Smooth muscle cell (in vitro differentiated cells): ENCODE measurements around the gene ZNF407. TPM values are rescaled to one million over a fixed set of nuclear protein-coding genes. Genes with fewer than 3 reads are reported as not detected.
A peak's percentile ranks its signal among the peaks of the same experiment; 100 is the strongest.

Source experiments
- DNase-seq: peaks from one replicate; lab custom pipeline; 2025; ENCODE audit not compliant: unreplicated experiment; lab: John Stamatoyannopoulos, UW
- H2AFZ ChIP-seq: fragments of 200-600 bp; sonication (generic); 2 replicates; pipeline ENCODE4 v1.6.0; 2016; ENCODE audit warnings: antibody characterized with exemption, low read depth, mild to moderate bottlenecking
- H3F3A ChIP-seq: fragments of 200-600 bp; sonication (generic); 2 replicates; pipeline ENCODE4 v1.6.0; 2017; ENCODE audit warnings: antibody characterized with exemption, low read depth
- H3K27ac ChIP-seq: fragments of 200-600 bp; sonication (generic); 2 replicates; pipeline ENCODE4 v1.5.1; 2016; ENCODE audit warnings: low read depth, mild to moderate bottlenecking
- H3K27me3 ChIP-seq: fragments of 200-600 bp; sonication (generic); 2 replicates; pipeline ENCODE4 v1.6.1; 2016; ENCODE audit warnings: low read depth, mild to moderate bottlenecking
- H3K36me3 ChIP-seq: fragments of 200-600 bp; sonication (generic); 2 replicates; pipeline ENCODE4 v1.5.1; 2016; ENCODE audit warnings: low read depth
- H3K4me1 ChIP-seq: fragments of 200-600 bp; sonication (generic); 2 replicates; pipeline ENCODE4 v1.5.1; 2016; ENCODE audit warnings: low read depth
- H3K4me2 ChIP-seq: fragments of 200-600 bp; sonication (generic); 2 replicates; pipeline ENCODE4 v1.6.0; 2016; ENCODE audit warnings: mild to moderate bottlenecking
- H3K4me3 ChIP-seq: fragments of 200-600 bp; sonication (generic); 2 replicates; pipeline ENCODE4 v1.5.1; 2016; ENCODE audit warnings: mild to moderate bottlenecking
- H3K79me2 ChIP-seq: fragments of 200-600 bp; sonication (generic); 2 replicates; pipeline ENCODE4 v1.6.0; 2016; ENCODE audit warnings: low read depth, mild to moderate bottlenecking
- H3K9ac ChIP-seq: fragments of 200-600 bp; sonication (generic); 2 replicates; pipeline ENCODE4 v1.6.0; 2016; ENCODE audit warnings: low read depth
- H3K9me3 ChIP-seq: fragments of 200-600 bp; sonication (generic); replicated peaks from 2 replicates; pipeline ENCODE4 v1.5.1; 2016; ENCODE audit warnings: low read depth
- H4K20me1 ChIP-seq: fragments of 200-600 bp; sonication (generic); 2 replicates; pipeline ENCODE4 v1.6.0; 2016; ENCODE audit warnings: low read depth
- WGBS: methylation state at CpG from one replicate; pipeline ENCODE4 v1.1.7; 2016; ENCODE audit warnings: low lambda C conversion rate; 5-methylcytosine and 5-hydroxymethylcytosine counted together
- polyA plus RNA-seq: library from polyadenylated mRNA; unstranded; fragments of >200 nt; fragmentation: Nextera tagmentation; extraction: Ambion mirVana; gene quantifications from 2 replicates; pipeline ENCODE4 v1.2.1, GENCODE V29; 2016
- total RNA-seq: library from RNA; depleted of rRNA; stranded (reverse); fragments of >200 nt; gene quantifications from 2 replicates; pipeline ENCODE4 v1.2.3, GENCODE V29; 2014
- TF ChIP-seq, protein P1 (sequence below): fragments of 200-600 bp; sonication (generic); IDR thresholded peaks from 2 replicates; pipeline ENCODE4 v1.5.1; 2017; ENCODE audit warnings: borderline replicate concordance, mild to moderate bottlenecking, antibody characterized with exemption; ENCODE audit not compliant: insufficient read depth, poor library complexity, severe bottlenecking

The ZNF407 gene
- total and polyA plus RNA-seq, 2 experiments from 2014 or later, result 4.5 to 11.5 TPM

- H4K20me1 ChIP-seq, result no peaks in the 10 kb centered on the region
- no peaks in the 10 kb centered on the region for H3K79me2 ChIP-seq
- TF ChIP-seq, protein P1, sequence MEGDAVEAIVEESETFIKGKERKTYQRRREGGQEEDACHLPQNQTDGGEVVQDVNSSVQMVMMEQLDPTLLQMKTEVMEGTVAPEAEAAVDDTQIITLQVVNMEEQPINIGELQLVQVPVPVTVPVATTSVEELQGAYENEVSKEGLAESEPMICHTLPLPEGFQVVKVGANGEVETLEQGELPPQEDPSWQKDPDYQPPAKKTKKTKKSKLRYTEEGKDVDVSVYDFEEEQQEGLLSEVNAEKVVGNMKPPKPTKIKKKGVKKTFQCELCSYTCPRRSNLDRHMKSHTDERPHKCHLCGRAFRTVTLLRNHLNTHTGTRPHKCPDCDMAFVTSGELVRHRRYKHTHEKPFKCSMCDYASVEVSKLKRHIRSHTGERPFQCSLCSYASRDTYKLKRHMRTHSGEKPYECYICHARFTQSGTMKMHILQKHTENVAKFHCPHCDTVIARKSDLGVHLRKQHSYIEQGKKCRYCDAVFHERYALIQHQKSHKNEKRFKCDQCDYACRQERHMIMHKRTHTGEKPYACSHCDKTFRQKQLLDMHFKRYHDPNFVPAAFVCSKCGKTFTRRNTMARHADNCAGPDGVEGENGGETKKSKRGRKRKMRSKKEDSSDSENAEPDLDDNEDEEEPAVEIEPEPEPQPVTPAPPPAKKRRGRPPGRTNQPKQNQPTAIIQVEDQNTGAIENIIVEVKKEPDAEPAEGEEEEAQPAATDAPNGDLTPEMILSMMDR, result no peak
- no peak overlapping the region for H3K9ac ChIP-seq
- no peaks in the 10 kb centered on the region for H3F3A ChIP-seq
- 86% methylated on average over 10 of the region's 10 CpGs for WGBS
- no peak overlapping the region for H3K4me2 ChIP-seq
- no peaks in the 10 kb centered on the region for H3K27me3 ChIP-seq
- no peak overlapping the region for H3K4me3 ChIP-seq
- no peaks in the 10 kb centered on the region for H3K4me1 ChIP-seq
- DNase-seq, result no peak
- H3K36me3 ChIP-seq, result no peaks in the 10 kb centered on the region
- H3K27ac ChIP-seq, result no peak overlapping the region
- H3K9me3 ChIP-seq, result no peaks in the 10 kb centered on the region
- no peak overlapping the region for H2AFZ ChIP-seq
Measured at GRCh38 chr18:74803769-74804168, 206.1 kb downstream of the ZNF407 start.

DNA sequence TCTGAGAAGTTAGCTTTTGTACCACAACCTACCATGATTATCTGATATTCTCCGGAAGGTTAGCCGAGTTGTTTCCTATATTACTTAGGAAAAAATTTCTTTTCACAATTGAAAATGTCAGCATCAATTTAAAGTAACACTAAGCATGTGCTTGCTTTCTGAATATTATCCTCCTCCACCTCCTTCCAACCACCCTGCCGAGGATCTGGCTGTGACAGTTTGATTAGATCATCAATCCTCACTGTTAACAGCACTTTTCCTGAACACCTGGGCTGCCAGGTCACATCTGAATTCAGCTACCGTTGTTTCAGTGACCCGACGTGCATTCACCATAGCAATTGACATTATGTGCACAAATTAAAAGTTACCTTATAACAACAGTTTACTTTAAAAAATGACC is 207.0 kb downstream of the ZNF407 start:
- no peaks in the 10 kb centered on the region for H3F3A ChIP-seq
- no peak overlapping the region for H3K4me3 ChIP-seq
- no peaks in the 10 kb centered on the region for H4K20me1 ChIP-seq
- no peak overlapping the region for H2AFZ ChIP-seq
- WGBS, result 58% methylated on average over 6 of the region's 6 CpGs
- TF ChIP-seq, protein P1, result no peak
- no peak for DNase-seq
- H3K27me3 ChIP-seq, result no peaks in the 10 kb centered on the region
- H3K36me3 ChIP-seq, result no peaks in the 10 kb centered on the region
- H3K79me2 ChIP-seq, result no peaks in the 10 kb centered on the region
- no peaks in the 10 kb centered on the region for H3K4me1 ChIP-seq
- H3K9me3 ChIP-seq, result no peaks in the 10 kb centered on the region
- no peak overlapping the region for H3K9ac ChIP-seq
- H3K27ac ChIP-seq, result no peak overlapping the region
- H3K4me2 ChIP-seq, result no peak overlapping the region

- H3F3A ChIP-seq, result no peaks in the 10 kb centered on the region
- no peak for DNase-seq
- peak overlapping the region; percentile 37 for H3K4me2 ChIP-seq
- H3K4me3 ChIP-seq, result no peak overlapping the region
- no peaks in the 10 kb centered on the region for H3K36me3 ChIP-seq
- no peaks in the 10 kb centered on the region for H3K4me1 ChIP-seq
- peak overlapping the region; percentile 74 for H3K27ac ChIP-seq
- H3K27me3 ChIP-seq, result no peaks in the 10 kb centered on the region
- no peaks in the 10 kb centered on the region for H4K20me1 ChIP-seq
- no peak overlapping the region for H2AFZ ChIP-seq
- peak overlapping the region; percentile 6 for H3K9ac ChIP-seq
- TF ChIP-seq, protein P1, result no peak
- H3K9me3 ChIP-seq, result no peaks in the 10 kb centered on the region
- H3K79me2 ChIP-seq, result no peaks in the 10 kb centered on the region
- 84% methylated on average over 6 of the region's 6 CpGs for WGBS
Measured at GRCh38 chr18:74806073-74806472, 208.4 kb downstream of the ZNF407 start.

DNA sequence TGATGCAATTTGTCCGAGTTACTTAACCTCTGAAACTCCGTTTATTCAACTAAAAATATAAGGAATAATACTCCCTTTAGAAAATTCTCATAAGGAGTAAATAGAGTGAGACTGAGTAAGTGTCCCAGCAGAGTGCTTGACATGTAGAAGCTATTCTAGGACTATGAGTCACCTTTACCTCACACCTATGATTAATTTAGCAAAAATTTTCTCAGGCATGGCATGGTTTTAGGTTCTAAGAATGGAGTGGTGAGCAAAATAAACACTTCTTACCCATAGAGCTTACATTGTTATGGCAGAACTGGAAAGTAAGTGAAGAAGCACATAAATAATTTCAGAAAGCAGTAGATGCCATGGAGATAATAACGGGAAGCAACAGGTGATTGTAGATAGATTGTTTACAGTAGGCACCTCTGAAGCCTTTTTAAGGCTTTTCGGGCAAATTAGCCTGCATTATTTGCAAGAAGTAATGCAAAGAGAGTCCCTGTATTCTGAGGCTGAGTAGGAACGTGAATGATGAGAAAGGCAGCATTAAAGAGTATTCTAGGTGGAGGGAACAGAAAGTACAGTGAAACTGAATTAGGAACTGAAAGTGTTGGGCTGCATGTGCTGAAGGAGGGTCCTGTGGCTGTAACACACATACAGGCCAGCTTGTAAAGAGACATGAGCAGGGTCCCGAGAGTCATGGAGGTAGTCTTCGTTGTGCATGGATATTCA is 209.2 kb downstream of the ZNF407 start:
- no peaks in the 10 kb centered on the region for H3K9me3 ChIP-seq
- H2AFZ ChIP-seq, result no peak overlapping the region
- 86% methylated on average over 7 of the region's 7 CpGs for WGBS
- TF ChIP-seq, protein P1, result no peak
- peak overlapping the region; percentile 37 for H3K4me2 ChIP-seq
- H4K20me1 ChIP-seq, result no peaks in the 10 kb centered on the region
- peak overlapping the region; percentile 30 for H3K9ac ChIP-seq
- peak overlapping the region; percentile 74 for H3K27ac ChIP-seq
- no peak for DNase-seq
- no peaks in the 10 kb centered on the region for H3F3A ChIP-seq
- H3K4me1 ChIP-seq, result no peaks in the 10 kb centered on the region
- no peaks in the 10 kb centered on the region for H3K36me3 ChIP-seq
- H3K27me3 ChIP-seq, result no peaks in the 10 kb centered on the region
- H3K79me2 ChIP-seq, result no peaks in the 10 kb centered on the region
- no peak overlapping the region for H3K4me3 ChIP-seq
